HT1080 (cell line): Measurements from ENCODE around the gene TMCO1. TPM values are rescaled to one million over a fixed set of nuclear protein-coding genes. Genes with fewer than 3 reads are reported as not detected.
A peak's percentile ranks its signal among the peaks of the same experiment; 100 is the strongest.
"Not testable (repeated sequence)": the region's sequence is repeated elsewhere in the genome, so short reads cannot be mapped to it uniquely, and the experiment has no call there.

Experiments
- DNase-seq: peaks from one replicate; pipeline ENCODE4 v3.0.0-alpha.2; 2015; ENCODE audit warnings: low read depth
- polyA plus RNA-seq, 2 experiments: library from polyadenylated mRNA; depleted of rRNA; stranded (reverse); fragments of >200 nt; gene quantifications; 2 replicates each; pipeline ENCODE4 v1.2.3, GENCODE V29; 2015
- total RNA-seq: library from RNA; depleted of rRNA; stranded (reverse); fragments of >200 nt; shearing (Covaris generic); gene quantifications from 2 replicates; pipeline ENCODE4 v1.2.3, GENCODE V29; 2014; rRNA removed

Gene TMCO1, protein sequence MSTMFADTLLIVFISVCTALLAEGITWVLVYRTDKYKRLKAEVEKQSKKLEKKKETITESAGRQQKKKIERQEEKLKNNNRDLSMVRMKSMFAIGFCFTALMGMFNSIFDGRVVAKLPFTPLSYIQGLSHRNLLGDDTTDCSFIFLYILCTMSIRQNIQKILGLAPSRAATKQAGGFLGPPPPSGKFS
- 77.4 and 88.3 TPM in 2 replicates for total RNA-seq
- polyA plus RNA-seq (2015; cell fraction: cytosol; rRNA removed), result 101 and 110 TPM in 2 replicates
- 107 and 118 TPM in 2 replicates for polyA plus RNA-seq (2015; cell fraction: nucleus; rRNA removed)

DNA sequence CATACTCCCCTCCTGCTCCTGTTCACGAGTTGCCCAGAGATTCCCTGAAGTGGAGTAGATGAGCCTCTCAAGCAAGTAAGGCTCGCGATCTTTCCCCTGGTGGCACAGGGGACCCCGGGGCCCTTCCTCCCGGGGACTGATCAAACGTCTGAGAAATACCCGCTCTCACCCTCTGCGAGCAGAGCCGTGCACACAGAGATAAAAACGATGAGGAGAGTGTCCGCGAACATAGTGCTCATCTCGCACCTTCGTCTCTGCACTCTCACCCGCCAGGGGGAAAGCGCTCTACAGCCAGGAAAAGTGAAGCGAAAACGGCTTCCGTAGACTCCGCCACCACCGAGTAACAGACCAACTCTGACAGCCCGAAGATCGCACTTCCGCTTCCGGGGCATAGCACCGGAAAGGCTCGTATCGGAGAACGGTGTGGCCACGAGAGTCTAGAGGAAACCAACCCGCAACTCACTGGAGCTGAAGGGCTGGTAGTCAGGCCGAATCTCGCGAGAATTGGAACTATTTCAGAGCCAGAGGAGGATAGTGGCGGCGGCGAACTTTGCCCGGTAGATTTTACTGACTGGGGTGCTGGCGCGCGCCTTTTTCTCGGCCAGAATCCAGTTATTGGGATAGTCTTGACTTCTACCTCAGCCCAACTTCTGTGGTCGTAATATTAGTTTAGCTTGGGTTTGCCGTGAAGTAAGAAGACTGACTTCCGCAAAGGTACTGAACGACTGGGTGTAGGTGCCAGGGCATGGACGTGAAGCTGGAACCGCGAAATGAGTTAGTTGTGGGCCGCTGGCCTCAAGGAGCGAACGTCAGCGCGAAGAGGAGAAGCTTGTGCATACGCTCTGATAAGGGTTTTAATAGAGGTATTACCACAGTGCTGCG is at the start of gene TMCO1:
TMCO1 (minus strand) TSS at position 356 of the 882 bp plus-strand sequence; CDS start at position 239, 117 bp downstream.
- peak; percentile 96 for DNase-seq

DNA sequence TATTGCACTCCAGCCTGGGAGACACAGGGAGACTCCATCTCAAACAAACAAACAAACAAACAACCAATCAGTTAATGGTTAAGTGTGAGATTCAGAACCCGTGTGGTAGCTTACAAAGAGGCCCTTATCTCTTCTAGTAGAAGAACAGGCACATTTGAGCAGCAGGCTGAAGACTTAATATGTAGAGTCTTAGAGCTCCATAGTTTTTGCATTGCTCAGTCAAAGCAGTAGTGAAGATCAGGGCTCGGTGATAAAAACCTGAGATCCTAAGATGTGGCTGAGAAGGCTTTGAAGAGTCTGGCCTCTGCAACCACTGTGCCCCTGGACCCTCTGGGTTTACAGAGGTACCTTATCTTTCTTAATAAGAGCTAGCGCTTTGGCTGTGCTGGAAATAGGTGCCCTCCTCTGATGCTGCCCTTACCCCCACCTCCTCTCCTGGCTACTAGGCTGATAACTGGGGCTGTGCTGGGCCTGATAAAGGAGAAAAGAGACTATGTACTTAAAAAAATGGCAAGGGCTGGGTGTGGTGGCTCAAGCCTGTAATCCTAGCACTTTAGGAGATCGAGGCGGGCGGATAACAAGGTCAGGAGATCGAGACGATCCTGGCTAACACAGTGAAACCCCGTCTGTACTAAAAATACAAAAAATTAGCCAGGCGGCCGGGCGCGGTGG is 48.3 kb upstream of the TMCO1 start:
- DNase-seq, result no peak

GRCh38 chr1:165816157-165816556 is 47.5 kb upstream of the TMCO1 start:
- DNase-seq, result no peak

DNA sequence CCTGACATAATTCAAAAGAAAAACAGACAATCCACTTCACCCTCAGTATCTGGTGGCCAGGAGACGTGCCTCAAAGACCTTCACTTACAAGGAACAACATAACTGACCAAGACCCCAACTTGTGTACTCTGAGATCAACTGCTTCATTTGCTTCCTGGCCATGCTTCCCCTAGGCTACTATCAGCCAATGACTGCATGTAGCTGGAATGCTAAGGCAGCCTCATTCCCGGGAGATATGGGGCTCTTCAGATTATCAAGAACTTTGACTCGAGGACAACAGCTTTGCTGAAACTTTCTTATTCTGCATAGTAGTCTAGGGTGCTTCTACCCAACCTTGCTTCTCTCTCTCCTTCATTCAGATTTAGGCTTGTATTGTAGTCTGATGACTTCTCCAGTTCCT is 47.1 kb upstream of the TMCO1 start:
- no peak for DNase-seq

GRCh38 chr1:165807613-165808012 is 38.9 kb upstream of the TMCO1 start:
- DNase-seq, result no peak

DNA sequence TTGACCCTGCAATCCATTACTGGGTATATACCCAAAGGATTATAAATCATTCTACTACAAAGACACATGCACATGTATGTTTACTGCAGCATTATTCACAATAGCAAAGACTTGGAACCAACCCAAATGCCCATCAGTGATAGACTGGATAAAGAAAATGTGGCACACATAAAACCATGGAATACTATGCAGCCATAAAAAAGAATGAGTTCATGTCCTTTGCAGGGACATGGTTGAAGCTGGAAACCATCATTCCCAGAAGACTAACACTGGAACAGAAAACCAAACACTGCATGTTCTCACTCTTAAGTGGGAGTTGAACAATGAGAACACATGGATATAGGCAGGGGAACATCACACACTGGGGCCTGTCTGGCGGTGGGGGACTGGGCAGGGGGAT is 35.8 kb upstream of the TMCO1 start:
- not testable (repeated sequence) for DNase-seq

GRCh38 chr1:165799387-165799786 is 30.7 kb upstream of the TMCO1 start:
- no peak for DNase-seq

DNA sequence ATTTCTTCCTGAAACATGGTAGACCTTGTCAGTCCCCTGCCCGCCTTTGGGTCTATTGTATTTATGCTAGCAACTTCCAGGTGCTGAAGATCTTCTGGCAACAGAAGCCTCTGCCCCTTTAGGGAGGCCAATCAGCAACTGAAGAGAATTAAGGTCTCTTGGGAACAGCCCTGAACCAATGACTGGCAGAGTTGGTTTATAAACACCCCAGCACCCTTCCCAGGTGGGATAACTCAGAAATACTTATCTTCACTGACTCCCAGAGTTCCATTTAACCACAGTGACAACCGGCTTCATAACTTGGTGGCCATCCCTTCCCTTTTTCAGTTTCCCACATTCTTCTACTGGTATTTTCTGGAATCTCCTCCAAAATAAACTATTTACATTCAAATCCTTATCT is 27.2 kb upstream of the TMCO1 start:
- DNase-seq, result no peak

GRCh38 chr1:165793951-165794350 is 25.3 kb upstream of the TMCO1 start:
- DNase-seq, result no peak

GRCh38 chr1:165787741-165788140 is 19.1 kb upstream of the TMCO1 start:
- DNase-seq, result no peak

DNA sequence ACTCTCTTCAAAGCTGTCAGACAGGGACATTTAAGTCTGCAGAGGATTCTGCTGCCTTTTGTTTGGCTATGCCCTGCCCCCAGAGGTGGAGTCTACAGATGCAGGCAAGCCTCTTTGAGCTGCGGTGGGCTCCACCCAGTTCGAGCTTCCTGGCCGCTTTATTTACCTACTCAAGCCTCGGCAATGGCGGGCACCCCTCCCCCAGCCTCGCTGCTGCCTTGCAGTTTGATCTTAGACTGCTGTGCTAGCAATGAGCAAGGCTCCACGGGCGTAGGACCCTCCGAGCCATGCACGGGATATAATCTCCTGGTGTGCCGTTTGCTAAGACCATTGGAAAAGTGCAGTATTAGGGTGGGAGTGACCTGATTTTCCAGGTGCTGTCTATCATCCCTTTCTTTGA is 14.9 kb upstream of the TMCO1 start:
- not testable (repeated sequence) for DNase-seq

DNA sequence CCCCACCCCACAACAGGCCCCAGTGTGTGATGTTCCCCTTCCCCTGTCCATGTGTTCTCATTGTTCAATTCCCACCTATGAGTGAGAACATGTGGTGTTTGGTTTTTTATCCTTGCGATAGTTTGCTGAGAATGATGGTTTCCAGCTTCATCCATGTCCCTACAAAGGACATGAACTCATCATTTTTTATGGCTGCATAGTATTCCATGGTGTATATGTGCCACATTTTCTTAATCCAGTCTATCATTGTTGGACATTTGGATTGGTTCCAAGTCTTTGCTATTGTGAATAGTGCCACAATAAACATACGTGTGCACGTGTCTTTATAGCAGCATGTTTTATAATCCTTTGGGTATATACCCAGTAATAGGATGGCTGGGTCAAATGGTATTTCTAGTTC is 9.5 kb upstream of the TMCO1 start:
- DNase-seq, result not testable (repeated sequence)

- DNase-seq, result peak; percentile 91
These were observed 4.8 kb upstream of the TMCO1 start for GRCh38 chr1:165773324-165773965.

GRCh38 chr1:165772739-165773138 is 4.1 kb upstream of the TMCO1 start:
- DNase-seq, result no peak

DNA sequence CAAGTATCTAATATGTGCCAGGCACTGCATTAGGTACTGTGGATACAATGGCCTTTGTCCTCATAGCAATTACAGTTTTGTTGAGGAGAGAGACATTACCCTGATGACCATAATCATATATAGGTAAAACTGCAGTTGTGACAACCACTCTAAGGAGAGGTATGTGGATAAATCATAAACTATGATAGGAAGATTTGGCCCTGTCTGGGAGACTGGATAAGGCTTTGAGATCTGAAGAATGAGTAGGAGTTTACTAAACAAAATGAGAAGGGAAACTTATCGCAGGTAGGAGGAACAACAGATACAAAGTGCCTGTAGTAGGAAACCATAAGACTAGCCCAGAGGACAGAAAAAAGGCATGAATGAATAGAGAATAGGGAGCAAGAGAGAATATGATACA is 4.4 kb downstream of the TMCO1 start:
- no peak for DNase-seq

GRCh38 chr1:165763442-165763841 is 5.2 kb downstream of the TMCO1 start:
- DNase-seq, result no peak

GRCh38 chr1:165762725-165763124 is 5.9 kb downstream of the TMCO1 start:
- DNase-seq, result no peak

GRCh38 chr1:165759095-165759494 is 9.6 kb downstream of the TMCO1 start:
- DNase-seq, result no peak

DNA sequence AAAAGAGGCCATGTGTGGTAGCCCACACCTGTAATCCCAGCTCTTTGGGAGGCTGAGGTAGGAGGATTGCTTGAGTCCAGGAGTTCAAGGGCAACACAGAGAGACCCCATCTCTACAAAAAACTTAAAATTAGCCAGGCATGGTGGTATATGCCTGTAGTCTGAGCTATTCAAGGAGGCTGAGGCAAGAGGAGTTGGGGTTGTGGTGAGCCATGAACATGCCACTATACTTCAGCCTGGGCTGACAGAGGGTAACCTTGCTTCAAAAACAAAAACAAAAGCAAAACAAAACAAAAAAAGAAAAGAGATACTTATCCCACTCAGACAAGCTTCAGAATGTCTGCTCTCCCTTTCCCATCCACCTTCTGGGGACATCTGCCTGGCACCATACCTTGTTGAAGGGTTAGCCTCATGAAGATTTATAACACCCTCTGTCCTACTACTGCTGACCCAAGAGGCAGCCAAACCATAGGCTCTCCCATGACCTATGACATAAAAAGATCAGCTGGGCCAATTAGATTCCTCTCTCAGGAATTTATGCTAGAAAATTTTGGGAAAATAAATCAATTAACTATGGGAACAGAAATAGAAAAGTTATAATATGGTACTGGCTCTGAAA is 13.2 kb downstream of the TMCO1 start:
- no peak for DNase-seq

DNA sequence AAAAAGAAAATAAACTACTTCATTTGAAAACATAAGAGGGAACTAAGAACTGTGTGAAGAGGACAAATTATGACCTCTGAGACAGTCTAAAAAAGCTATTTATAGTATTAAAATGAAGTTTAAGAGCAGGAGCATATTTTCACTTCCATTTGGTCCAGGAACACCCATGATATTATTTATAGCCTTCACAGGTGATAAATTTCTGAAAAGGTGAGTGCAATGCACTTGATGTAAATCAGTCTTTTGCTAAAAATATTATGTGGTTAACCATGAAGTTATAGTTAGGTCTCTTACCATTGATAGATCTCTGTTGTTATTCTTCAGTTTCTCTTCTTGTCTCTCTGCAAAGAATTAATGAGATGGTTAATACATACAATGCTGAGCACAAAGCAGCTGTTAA is 14.7 kb downstream of the TMCO1 start:
- DNase-seq, result no peak

- no peak for DNase-seq
These were observed 20.1 kb downstream of the TMCO1 start for GRCh38 chr1:165748550-165748949.
